HG02885 (cell line): ENCODE data around the gene TRAPPC6A.

ENCODE experiments used
- ATAC-seq: cut with Tn5 transposase; IDR thresholded peaks from one replicate; pipeline ENCODE4 v1.9.1; 2021; ENCODE audit warnings: mild to moderate bottlenecking; ENCODE audit not compliant: unreplicated experiment, poor library complexity

The TRAPPC6A gene

DNA sequence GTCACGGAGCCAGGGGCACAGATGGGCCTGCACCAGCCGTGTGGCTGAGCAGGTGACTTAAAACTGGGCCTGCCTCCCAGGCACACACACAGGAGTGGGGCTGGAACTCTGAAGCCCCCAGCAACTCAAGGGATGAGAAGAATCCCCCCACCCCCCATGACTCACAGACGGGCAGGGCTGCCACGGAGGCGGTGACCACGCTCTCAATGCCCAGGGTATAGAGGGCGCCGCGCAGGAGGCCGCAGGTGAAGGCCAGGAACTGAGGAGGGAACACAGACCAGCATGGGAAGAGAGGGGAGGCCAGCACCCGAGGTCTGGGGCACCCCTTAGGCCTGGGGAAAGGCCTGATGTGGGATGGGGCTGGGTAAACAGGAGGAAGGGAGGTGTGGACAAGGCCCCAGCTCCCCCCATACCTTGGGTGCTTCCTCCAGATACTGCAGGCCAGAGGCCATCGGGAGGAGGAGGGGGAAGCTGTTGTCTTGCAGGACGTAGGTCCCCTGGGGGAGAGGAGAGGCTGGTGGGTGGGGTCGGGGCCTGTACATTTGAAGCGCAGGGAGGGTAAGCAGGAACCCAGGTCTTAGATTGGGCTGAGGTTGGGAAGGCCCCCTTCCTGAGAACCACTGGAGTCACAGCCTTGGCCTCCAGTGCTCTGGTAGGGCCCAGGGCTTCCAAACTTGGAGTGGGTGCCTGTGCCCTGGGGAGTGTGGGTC, 14.1 kb downstream of the TRAPPC6A start:
- ATAC-seq = no peak

DNA sequence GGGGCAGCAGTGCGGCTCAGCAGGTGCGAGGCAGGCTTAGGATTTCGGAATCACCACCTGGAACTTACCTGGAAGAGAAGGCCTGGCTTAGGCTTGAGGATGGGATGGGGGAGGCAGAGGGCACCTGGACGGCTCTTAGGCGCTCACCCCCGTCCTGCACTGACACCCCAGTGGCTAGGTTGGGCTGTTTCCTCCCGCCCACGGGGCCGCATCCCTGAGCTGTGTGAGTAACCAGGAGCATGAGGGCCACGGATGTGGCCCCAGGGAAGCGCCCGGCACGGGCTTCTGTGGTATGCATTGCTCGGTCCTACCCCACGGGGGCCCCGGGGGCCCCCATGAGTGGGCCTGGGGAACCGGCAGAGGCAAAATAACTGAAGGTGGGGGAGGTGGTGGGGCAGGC, 14.9 kb downstream of the TRAPPC6A start:
- ATAC-seq = no peak

- no peak for ATAC-seq
Observed at GRCh38 chr19:45162608-45163143, 15.4 kb downstream of the TRAPPC6A start.

DNA sequence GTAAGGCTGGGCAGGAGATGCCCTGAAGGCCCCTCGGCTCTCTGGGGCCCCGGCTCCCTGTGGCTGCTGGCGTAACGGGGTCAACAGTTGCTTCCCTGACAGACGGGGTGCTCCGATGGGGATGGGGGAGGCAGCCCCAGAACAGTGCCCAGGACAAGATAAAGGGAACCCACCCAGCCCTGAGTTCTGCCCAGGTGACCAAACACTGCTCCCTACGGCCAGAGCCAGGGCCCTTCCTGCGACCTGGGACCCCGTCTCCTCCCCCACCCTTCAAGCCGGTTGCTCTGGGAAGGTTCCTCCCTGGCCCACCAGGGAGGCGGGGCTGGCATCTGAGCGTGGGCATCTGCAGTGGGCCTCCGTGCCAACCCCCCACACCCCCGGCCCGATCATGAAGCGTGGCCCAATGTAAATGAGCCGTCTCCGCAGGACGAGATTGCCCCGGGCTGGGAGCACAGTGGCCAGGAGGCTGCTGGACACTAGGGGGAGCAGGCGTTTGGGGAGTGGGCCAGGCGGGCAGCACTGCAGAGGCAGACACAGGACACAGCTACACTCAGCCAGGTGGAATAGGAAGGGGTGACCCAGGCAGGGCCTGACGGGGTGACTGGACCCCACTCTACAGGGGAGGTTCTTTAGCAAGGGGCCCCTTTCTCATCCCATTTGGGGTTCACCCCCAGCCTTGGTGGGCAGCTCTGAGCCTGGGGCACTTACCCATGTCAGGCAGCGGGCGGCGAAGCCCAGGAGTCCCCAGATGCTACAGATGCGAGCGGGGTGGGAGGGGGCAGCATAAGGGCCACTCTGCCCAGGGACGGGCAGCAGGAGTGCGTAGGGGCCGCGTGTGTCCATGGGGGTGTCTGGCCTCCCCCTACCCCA, 16.1 kb downstream of the TRAPPC6A start:
- ATAC-seq = no peak

GRCh38 chr19:45160870-45161737, 16.9 kb downstream of the TRAPPC6A start, which contains the start of gene NKPD1:
TSS of gene NKPD1 (minus strand) at chr19:45160982. CDS start at chr19:45160150, 832 bp downstream.
- ATAC-seq = no peak

GRCh38 chr19:45159971-45160324, 18.1 kb downstream of the TRAPPC6A start:
- no peak for ATAC-seq

DNA sequence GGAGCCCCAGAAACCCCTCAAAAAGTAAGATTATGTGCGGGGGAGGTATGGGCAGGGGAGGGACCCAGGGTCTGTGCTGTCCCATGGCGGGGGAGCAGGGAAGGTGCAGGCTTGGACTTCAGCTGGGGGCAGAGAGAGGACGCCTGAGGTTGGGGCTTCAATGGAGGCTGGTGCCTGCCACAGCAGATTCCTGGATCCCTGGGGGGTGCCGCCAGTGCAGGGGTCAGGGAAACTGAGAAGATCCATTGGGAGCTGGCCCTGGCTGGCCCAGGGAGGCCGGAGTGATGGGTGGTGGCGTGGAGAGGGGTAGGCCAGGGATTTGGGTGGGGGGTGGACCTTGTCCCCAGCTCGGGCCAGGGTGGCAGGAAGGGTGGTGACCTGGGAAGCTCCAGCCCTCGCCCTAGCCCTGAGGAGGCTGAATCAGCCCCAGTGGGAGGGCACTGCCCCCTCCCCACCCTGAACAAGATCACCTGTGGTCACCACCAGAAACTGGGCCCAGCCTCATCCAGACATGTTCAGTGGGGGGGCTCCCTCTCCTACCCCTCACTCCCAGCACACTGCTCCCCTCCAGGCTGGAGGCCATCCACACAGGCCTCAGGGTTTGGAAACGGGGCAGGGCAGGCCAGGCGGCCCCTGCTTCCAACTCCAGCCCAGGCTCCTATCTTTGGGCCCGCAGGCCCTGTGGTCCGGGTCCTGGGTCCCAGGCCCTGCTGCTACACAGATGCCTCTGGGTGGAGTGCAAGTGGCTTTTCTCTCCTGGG, 18.6 kb downstream of the TRAPPC6A start:
- no peak for ATAC-seq

DNA sequence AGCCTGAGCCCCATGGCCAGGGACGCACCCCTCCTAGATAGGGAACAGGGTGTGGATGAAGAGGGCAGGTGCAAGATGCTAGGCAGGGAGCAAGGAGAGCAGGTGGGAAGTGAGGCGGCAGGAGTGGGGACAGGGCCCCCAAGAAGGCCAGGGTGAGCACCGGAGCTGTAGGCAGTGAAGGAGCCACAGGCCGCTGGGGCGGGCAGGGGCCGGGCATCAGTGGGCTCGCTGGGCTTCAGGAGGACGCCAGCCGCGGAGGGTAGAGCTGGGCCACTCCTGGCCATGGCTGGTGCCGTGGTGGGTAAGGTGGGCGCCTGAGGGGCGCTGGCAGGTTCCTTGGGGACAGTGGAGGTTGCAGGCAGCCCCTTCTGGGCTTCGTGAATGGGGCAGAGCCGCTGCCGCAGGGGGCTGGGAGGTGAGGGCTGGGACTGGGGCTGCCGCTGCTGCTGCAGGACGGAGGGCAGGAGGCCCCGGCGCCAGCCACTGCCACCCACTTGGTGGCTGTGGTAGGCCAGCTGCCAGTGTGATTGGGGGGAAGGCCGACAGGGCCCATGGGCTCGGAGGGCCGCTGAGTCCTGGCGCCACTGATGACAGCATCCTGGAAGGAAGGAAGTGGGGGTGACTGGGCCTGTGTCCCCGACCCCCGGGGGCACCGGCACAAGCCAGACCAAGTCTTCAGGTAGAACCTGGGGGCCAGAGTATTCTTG, 19.4 kb downstream of the TRAPPC6A start:
- ATAC-seq = no peak

DNA sequence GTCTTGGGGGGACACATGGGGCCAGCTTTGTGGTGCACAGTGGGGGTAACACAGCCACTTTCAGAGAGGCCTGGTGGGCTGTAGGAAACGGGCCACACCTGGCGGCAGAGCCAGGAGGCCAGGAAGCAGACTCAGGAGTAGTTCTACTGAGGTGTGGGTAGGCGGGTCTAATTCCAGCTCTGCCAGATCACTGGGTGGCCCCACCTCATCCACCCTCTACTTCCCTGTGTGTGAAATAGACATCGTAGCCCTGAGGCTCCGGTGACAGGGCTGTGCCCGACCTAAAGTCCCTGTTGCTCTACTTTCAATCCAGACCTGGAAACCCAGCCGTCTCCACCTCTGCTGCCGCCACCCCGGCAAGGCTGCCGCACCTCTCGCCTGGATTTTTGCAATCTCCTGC, 21.3 kb downstream of the TRAPPC6A start:
- ATAC-seq = no peak

DNA sequence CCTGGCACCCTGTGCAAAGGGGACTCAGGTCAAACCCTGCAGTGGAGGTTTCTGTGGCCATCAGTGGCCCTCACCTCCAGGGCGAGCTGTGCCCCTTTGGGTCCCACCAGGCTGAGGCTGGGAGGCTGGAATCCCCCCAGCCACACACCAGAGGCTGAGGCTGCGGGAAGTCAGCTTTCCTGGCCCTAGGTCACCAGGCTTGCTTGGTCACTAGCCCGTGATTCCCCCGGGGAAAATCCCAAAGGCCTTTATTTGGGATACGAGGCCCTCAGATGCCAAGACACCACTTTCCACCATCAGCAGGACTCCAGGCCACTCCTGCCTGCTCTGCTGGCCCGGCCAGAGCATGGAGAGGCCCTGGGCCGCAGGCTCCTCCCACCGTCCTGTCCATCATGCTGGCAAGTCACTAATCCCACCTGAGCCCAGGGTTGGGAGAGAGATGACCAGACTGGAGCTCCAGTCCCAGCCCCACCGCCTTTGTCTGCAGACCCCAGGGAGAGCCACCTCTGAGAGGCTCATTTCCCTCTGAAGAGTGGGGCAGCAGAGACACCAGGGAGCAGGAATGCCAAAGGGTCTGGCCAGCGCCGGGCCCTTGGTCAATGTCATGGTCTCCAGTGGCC, 21.9 kb downstream of the TRAPPC6A start:
- ATAC-seq = no peak

DNA sequence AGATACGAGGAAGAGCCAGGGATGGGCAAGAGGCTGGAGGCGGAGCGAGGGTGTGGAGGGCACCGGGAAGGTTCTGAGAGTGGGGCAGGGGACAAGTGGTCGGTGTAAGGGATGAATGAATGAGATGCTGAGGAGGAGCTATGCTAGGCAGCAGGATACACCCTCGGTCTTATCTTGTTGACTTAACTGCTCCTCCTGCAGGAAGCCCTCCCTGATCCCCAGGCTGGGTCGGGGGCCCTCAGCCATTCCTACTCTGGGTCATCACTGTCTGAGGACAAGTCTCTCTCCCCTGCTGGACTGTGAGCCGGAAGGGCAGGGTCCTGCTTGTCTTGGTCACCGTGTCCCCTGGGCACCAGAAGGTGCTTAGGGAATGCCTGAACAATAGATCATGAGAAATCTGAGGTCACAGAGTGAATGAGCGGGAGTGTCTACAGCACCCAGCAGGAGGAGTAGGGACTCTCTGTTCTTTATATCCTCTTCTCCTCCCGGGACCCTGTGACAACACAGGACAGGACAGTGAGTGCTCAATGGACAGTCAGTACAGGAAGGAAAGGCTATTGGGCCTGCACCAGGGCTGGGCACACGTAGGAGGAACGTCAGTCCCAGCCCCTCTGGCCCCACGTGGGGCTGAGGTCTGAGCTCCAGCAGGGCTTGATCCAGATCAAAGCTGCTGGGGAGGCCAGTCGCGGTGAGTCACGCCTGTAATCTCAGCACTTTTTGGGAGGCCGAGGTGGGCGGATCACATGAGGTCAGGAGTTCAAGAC, 23.8 kb downstream of the TRAPPC6A start:
- no peak for ATAC-seq

DNA sequence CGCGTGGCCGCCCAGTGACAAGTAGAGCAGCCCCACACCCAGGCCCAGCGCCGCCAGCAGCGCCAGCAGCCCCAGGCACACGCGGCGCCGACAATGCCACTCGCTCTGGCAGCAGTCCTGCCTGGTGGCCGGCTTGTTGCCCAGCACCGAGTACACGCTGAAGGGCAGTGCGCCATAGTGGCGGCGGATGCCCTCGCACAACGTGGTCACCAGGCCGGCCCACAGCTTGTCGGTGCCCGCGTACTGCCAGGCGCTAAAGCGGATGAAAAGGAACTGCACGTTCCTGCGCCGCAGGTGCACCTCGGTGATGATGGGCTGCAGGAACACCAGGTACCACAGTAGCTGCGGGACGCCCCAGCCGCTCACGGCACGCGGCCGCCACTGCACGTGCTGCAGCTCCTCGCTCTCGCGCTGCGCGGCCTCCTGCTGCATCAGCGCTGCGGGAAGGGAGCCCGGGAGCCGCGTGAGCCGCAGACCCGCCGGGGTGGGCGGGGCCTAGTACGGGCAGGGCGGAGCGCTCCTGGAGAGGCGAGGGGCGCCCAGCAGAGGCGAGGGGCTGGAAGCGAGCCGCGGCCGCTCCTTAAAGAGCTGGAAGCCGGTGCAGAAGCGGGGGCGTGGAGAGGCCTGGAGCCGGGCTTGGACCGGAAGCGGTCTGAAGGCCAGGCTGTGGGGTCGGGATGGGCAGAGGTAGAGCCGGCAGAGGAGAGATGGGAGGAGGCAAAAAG, 24.5 kb downstream of the TRAPPC6A start:
- no peak for ATAC-seq

GRCh38 chr19:45152504-45153338, 25.3 kb downstream of the TRAPPC6A start:
- ATAC-seq = no peak

GRCh38 chr19:45151821-45152503, 26.1 kb downstream of the TRAPPC6A start:
- ATAC-seq = no peak

- ATAC-seq = no peak
Observed at GRCh38 chr19:45151320-45151719, 26.7 kb downstream of the TRAPPC6A start.

- no peak for ATAC-seq
Observed at GRCh38 chr19:45150751-45151281, 27.2 kb downstream of the TRAPPC6A start.
